Brain microvascular endothelial cell (primary cell): Measurements from ENCODE around the gene TMC3.

Experiments
- DNase-seq: peaks from one replicate; pipeline ENCODE4 v3.0.0-alpha.2; 2020
- H3K27ac ChIP-seq: fragments of 250-450 bp; sonication (Bioruptor Pico); 2 replicates; pipeline ENCODE4 v1.5.1; 2020; ENCODE audit warnings: mild to moderate bottlenecking, moderate library complexity
- H3K27me3 ChIP-seq: fragments of 250-450 bp; sonication (Bioruptor Pico); replicated peaks from 2 replicates; pipeline ENCODE4 v1.5.1; 2020; ENCODE audit warnings: mild to moderate bottlenecking
- H3K36me3 ChIP-seq: fragments of 250-450 bp; sonication (Bioruptor Pico); replicated peaks from 2 replicates; pipeline ENCODE4 v1.5.1; 2020; ENCODE audit warnings: mild to moderate bottlenecking
- H3K4me3 ChIP-seq: 2 replicates; pipeline ENCODE4 v1.5.1; 2011; ENCODE audit warnings: low read depth, mild to moderate bottlenecking, control low read depth, low read length, moderate library complexity
- CTCF ChIP-seq: IDR thresholded peaks from 2 replicates; pipeline ENCODE4 v1.5.1; 2011; ENCODE audit warnings: low read depth, mild to moderate bottlenecking, moderate library complexity, low read length, control low read depth, inconsistent platforms; ENCODE audit errors: missing control alignments
- in situ Hi-C: cut with HindIII; loops from 2 replicates; pipeline ENCODE4 v1.10.0; 2017; ENCODE audit warnings: low sequenced_read_pairs, low pct_ligation_motif_present

The TMC3 gene

GRCh38 chr15:81315452-81316175, 58.4 kb downstream of the TMC3 start:
- Histone ChIP-seq H3K4me3 (no peak overlapping the region), H3K36me3 (peaks cover 7% of the 10 kb centered on the region), H3K27ac (no peak overlapping the region), H3K27me3 (no peaks in the 10 kb centered on the region)
- TF ChIP-seq CTCF: no peak
- in situ Hi-C loops: no loop called here
- DNase-seq: no peak

GRCh38 chr15:81314378-81314777, 59.6 kb downstream of the TMC3 start:
- Histone ChIP-seq H3K4me3 (no peak overlapping the region), H3K36me3 (peaks cover 7% of the 10 kb centered on the region), H3K27me3 (no peaks in the 10 kb centered on the region), H3K27ac (no peak overlapping the region)
- in situ Hi-C loops: no loop called here
- DNase-seq: no peak
- no peak for TF ChIP-seq CTCF

GRCh38 chr15:81313686-81314085, 60.3 kb downstream of the TMC3 start:
- peaks cover 7% of the 10 kb centered on the region for H3K36me3 ChIP-seq
- no peak overlapping the region for H3K4me3 ChIP-seq
- no peaks in the 10 kb centered on the region for H3K27me3 ChIP-seq
- no peak overlapping the region for H3K27ac ChIP-seq
- TF ChIP-seq CTCF: no peak
- DNase-seq: no peak
- in situ Hi-C loops: no loop called here

- Histone ChIP-seq H3K27ac (peak overlapping the region; percentile 47), H3K4me3 (no peak overlapping the region), H3K27me3 (no peaks in the 10 kb centered on the region), H3K36me3 (peaks cover 3% of the 10 kb centered on the region)
- in situ Hi-C loops: no loop called here
- DNase-seq: peak; percentile 97
- no peak for TF ChIP-seq CTCF
Observed at GRCh38 chr15:81312790-81313543, 61.0 kb downstream of the TMC3 start.

GRCh38 chr15:81311752-81312464, 62.1 kb downstream of the TMC3 start:
- H3K36me3 ChIP-seq: peaks cover 2% of the 10 kb centered on the region
- no peak for DNase-seq
- no peaks in the 10 kb centered on the region for H3K27me3 ChIP-seq
- no peak overlapping the region for H3K27ac ChIP-seq
- in situ Hi-C loops: no loop called here
- H3K4me3 ChIP-seq: no peak overlapping the region
- TF ChIP-seq CTCF: no peak
